Adipose tissue (tissue), 3 donors: ENCODE data around the gene CLUH. TPM values are rescaled to one million over a fixed set of nuclear protein-coding genes. Genes with fewer than 3 reads are reported as not detected.
"Not testable (repeated sequence)": the region's sequence is repeated elsewhere in the genome, so short reads cannot be mapped to it uniquely, and the experiment has no call there.

Experiments used
- H3K27ac ChIP-seq: one replicate; pipeline ENCODE4 v1.5.1; 2013; ENCODE audit warnings: low read depth, low read length
- WGBS, 3 donors: extraction: QIAGEN DNeasy Blood & Tissue Kit; methylation state at CpG; one replicate each; pipeline ENCODE4 v1.1.7; 2013; 5-methylcytosine and 5-hydroxymethylcytosine counted together
- polyA plus RNA-seq, 3 donors: library from polyadenylated mRNA; stranded (reverse); fragments of 200-250 nt; gene quantifications; one replicate each; pipeline ENCODE4 v1.2.3, GENCODE V29; 2013
- donor health status: healthy with polysubstance abuse.
- donor health status: Bipolar disorder and iron deficiency.
- donor health status: healthy.

Gene CLUH
- polyA plus RNA-seq, 3 donors = 37.2 to 124 (median 49.1) TPM

GRCh38 chr17:2704031-2704889 is 7.3 kb downstream of the CLUH start:
- no peak overlapping the region for H3K27ac ChIP-seq
- 87 to 90% (median 87%) methylated on average over 38 of the region's 38 CpGs for WGBS, 3 donors

DNA sequence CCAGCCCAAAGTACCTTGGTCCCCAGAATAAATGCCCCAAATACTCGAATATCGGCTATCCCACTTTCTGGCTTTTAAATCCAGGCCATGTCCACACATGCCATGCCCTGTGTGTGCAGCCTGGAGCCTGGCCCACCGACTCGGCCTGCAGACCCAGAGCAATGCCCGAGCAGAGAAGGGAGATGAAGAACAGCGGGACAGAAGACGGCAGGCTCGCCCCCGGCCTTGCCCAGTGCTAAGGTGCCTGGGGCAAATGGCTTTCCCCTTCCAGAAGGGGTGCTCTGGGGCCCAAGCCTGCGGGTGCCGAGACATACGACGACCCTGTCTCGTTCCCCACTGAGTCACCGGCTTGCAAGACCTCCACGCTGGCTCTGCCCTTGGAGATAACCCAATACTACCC is 8.0 kb downstream of the CLUH start:
- H3K27ac ChIP-seq = no peak overlapping the region
- 87 to 93% (median 92%) methylated on average over 15 to 16 of the region's 16 CpGs for WGBS, 3 donors

GRCh38 chr17:2703181-2703580 is 8.4 kb downstream of the CLUH start:
- WGBS, 3 donors = 93 to 95% (median 95%) methylated on average over 20 of the region's 20 CpGs
- no peak overlapping the region for H3K27ac ChIP-seq

DNA sequence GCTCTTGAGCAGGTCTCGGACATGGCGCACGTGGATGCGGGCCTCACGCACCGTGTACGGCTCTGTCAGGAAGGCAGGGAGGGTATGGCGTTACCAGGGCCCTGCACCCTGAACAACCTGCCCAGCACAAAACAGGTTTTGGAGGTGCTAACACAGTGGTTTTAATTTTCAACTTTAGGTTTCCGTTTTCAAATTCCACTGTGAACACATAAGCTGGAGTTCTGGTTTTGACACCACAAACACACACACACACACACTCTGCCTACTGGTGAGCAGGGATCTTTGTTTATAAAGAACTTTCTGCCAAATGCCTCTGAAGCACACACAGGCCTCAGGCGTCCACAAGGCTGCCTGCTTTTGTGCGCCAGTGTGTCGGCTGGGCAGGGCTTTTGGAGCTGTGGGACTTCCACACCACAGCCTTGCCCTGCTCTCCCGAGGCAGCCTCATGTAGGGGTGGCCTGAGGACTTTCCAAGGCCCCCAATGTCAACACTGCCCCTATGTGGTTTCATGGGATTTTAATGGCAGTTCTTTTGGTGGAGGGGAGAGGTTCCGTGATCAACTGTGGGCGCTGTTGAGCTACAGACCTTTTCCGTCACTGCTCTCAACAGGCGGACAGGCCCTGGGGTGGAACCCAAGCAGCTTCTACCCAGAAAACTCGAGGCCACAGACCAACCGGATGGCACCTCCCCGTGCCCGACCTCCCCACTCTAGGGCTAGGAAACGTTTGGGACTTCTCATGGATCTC is 9.4 kb downstream of the CLUH start:
- no peak overlapping the region for H3K27ac ChIP-seq
- WGBS, 3 donors = 89 to 92% (median 91%) methylated on average over 22 of the region's 22 CpGs

- no peak overlapping the region for H3K27ac ChIP-seq
- WGBS, 3 donors = 93 to 95% (median 94%) methylated on average over 36 to 41 of the region's 41 CpGs
Observed at GRCh38 chr17:2701161-2701995, 10.2 kb downstream of the CLUH start.

DNA sequence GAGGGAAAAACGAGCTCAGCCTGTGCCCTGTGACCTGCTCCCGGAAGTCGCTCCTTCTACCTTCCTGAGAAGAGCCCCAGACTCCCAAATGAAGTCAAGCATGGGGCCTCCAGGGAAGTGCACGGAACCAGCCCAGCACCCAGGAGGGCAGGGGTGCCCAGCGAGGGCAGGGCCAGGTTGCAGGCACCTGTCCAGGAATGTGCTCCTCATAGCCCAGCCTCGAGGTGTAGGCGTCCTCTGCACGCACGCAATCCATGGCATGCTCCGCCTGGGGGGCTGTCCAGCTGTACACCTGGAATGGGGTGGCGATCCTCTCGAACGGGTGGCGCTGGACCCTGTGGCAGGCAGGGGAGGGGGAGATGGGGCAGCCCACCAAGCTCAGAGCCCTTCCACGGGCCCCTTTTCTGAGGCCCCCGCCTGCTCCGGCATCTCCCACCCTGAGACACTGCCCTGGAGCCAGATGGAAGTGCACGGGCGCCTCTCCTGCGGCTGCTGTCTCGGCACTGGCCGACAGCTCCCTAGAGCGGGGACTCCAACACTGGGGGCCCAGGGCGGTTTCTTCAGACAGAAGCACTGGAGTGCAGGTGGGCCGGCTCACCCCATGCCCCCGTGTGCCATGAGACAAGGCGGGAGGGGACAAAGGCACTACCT is 10.9 kb downstream of the CLUH start:
- H3K27ac ChIP-seq = no peak overlapping the region
- WGBS, 3 donors = 90 to 92% (median 90%) methylated on average over 27 of the region's 27 CpGs

DNA sequence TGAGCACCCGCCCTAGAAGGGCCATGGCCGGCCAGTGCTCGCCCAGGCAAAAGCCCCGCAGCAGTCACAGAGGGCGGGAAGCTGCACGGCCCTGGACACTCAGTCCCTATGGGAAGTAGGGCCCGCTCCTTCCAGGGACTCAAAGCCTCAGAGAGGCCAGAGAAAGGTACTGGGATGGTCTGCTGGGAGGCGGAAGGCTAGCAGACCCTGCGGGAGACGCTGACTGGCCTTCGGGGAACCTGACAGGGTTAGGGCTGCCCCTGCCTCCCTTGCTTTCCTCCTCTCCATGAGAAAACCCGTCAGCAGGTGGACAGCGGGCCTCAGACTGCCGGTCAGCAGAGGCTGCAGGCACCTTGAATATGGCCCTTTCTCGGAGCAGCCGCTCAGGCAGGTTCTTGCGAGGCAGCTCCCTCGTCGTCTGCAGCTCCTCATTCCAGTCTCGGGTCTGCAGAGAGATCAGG is 11.5 kb downstream of the CLUH start:
- WGBS, 3 donors = 93 to 96% (median 95%) methylated on average over 20 of the region's 20 CpGs
- H3K27ac ChIP-seq = no peak overlapping the region

- WGBS, 3 donors = 82 to 86% (median 86%) methylated on average over 18 of the region's 18 CpGs
- H3K27ac ChIP-seq = not testable (repeated sequence)
Observed at GRCh38 chr17:2699216-2699805, 12.3 kb downstream of the CLUH start.

GRCh38 chr17:2697611-2698162 is 13.9 kb downstream of the CLUH start:
- 96 to 97% (median 96%) methylated on average over 30 to 40 of the region's 40 CpGs for WGBS, 3 donors
- H3K27ac ChIP-seq = no peak overlapping the region

DNA sequence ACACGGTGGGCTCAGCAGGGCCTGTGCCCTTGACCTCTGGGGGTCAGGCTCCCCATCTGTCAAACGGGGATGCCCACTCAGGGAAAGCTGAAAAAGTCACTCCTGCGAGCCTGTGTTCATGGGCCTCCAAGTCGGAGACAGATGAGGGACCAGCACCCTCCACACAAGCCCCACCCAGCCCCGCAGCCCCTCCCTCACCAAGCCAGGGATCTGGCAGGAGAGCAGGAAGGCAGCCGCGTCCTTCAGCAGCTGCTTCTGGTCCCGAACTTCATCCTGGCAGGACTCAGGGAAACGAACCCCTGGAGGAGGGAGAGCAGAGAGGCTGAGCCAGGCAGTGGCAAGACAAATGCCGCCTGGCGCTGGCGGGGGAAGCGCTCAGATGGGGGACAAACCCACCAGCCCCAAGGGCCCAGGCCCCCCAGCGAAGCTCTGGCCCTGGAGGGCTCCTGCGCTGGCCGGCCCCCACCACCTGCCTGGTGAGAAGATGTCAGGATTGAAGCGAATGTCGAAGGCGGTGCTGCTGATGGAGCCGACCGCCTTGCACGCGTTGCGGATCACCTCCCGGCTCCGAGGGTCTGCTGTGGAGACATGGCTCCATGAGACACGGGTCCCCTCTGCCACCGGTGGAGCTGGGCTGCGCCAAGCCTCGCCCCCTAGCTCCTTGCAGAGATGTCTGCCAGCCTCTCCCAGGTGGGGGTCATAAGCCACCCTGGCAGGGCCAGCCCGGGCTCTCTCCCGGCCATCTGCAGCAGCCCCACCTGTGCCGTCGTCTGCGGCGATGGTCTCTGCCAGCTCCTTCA is 15.4 kb downstream of the CLUH start:
- WGBS, 3 donors = 87 to 91% (median 88%) methylated on average over 31 to 36 of the region's 36 CpGs
- no peak overlapping the region for H3K27ac ChIP-seq

DNA sequence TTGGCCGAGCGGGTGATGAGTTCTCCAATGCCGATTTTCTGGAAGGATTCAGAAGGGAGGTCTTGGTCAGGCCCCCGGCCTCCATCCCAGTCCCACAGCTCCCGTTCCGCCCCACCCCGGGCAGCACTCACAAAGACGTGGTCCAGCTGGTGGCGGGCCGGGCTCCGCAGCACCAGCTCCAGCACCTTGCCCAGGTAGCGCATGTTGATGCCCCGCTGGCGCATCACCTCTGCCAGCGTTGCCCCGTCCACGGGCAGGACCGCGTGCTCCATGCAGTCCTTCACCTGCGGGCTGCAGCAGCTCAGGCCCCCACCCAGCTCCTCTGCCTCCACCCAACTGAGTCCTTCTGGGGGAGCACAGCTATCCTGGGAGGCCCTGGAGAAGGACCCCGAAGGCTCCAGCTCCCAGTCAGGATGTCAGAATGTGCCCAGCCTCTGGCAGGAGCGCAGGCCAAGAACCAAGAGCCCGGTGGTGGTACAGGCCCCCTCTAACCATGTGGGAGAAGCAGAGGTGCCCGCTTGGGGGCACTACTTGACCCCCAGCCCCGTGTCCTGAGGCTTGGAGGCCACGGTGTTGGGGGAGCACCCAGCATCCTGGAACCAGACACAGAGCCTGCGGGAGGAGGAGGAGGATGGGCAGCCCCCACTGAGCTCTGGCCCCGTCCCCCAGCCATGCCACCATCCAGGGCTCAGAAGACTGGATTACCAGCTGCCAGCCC is 16.2 kb downstream of the CLUH start:
- 92 to 96% (median 93%) methylated on average over 27 to 28 of the region's 28 CpGs for WGBS, 3 donors
- no peak overlapping the region for H3K27ac ChIP-seq

DNA sequence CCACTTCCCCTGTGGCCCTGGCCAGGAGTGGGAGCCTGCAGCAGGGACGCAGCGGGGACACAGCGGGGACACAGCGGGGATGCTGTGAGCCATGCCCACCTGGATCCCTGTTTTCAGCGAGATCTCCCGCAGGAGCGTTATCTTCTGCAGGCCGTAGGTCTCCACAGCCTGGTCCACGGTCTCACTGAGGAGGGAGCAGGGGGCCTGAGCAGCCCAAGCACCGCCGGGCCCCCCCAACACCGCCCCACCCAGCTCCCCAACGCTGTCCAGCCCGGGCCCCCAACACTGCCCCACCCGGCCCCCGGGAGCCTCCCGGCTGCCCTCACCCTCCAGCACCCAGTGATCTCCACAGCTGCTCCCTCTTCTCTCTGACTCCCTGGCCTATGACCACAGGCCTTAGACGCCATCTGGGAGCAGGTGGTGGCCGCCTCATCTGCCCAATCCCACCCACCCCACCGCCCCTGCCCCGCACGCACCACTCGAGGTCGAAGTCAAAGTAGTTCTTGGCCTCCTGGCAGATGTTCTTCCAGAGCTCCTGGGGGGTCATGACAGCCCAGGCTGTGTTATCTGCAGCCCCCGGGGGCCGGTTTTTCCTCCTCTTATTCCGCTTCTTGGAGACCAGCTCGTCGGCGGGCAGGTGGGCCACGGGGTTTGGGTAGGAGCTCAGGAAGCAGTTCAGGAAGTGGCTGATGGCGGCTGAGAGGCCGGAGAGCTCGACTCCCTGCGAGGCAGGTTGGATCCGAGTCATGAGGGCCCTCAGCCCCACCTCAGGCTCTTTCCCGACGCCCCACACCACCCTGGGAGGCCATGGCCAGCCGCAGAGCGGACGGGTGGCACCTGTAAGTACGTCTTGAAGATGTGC is 17.0 kb downstream of the CLUH start:
- 90 to 92% (median 91%) methylated on average over 41 to 42 of the region's 42 CpGs for WGBS, 3 donors
- H3K27ac ChIP-seq = no peak overlapping the region

DNA sequence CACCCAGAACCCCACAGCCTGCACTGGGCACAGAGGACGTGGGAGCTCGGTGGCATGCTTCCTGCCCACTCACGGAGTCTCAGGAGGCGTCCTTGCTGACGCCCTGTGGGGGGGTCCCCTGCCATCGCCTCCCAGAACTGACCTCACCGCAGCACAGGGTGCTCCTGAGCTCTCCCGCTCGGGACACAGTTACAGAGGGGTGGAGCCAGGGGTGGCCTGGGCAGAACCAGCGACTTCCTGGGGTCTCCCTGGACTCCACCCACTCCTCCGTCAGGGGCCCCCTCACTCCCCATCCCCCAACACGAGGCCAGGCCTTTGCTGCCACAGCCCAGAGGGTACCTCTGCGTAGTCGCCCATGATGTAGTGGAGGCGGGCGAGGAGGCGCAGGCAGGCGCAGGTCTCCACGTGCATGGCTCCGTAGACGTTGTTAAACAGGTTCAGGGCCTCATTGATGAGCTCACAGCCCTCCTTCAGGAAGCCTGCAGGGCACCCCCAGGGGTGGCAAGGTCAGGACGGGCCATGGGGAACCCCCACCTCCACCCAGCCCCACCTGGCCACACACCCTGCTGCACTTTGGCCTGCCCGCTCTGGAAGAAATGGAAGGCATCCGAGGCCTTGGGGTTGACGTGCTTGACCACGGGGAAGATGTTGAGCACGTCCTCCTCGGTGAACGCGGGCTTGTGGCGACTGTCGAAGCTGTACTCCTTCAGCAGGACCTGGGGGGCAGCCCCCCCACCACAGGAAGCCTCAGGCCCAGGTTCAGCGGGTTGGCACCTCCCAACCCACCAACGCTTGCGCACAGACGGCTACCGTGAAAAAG is 17.8 kb downstream of the CLUH start:
- WGBS, 3 donors = 86 to 90% (median 90%) methylated on average over 37 of the region's 37 CpGs
- no peak overlapping the region for H3K27ac ChIP-seq

GRCh38 chr17:2692781-2693135 is 18.8 kb downstream of the CLUH start:
- H3K27ac ChIP-seq = no peak overlapping the region

More at GRCh38 chr17:2692781-2693135, 18.8 kb downstream of the CLUH start:
- whole genome bisulfite sequencing, 3 donors = 93 to 97% (median 96%) methylated on average over 12 to 14 of the region's 14 CpGs
